Motor neuron (in vitro differentiated cells): Measurements from ENCODE around the gene SPATA12. TPM values are rescaled to one million over a fixed set of nuclear protein-coding genes. Genes with fewer than 3 reads are reported as not detected.

ENCODE experiments used
- ATAC-seq, 8 experiments: fragments of 200-7000 bp; cut with Tn5 transposase; replicated peaks in 6 of 8; 2 replicates each; pipeline ENCODE4 v1.8.0; 2021; ENCODE audit warnings: mild to moderate bottlenecking in 8 of 8, moderate library complexity in 8 of 8
- H3K27ac ChIP-seq, 2 donors: fragments of 250-450 bp; sonication (Bioruptor Pico); 2 replicates each; pipeline ENCODE4 v1.9.0; 2021; ENCODE audit warnings: antibody characterized with exemption in 2 of 2, mild to moderate bottlenecking in 2 of 2, moderate library complexity in 1 of 2
- H3K4me1 ChIP-seq, 2 donors: fragments of 250-450 bp; sonication (Bioruptor Pico); replicated peaks in 1 of 2; 2 replicates each; pipeline ENCODE4 v1.6.1; 2021; ENCODE audit warnings: antibody characterized with exemption in 2 of 2, mild to moderate bottlenecking in 2 of 2, moderate library complexity in 1 of 2
- H3K4me3 ChIP-seq, 5 donors: fragments of 250-450 bp; sonication (Bioruptor Pico); 2 replicates each; pipeline ENCODE4 v1.9.0; 2021; ENCODE audit warnings: antibody characterized with exemption in 5 of 5, mild to moderate bottlenecking in 5 of 5, moderate library complexity in 4 of 5
- WGBS, 10 experiments: fragments of 450-650 bp; shearing (Covaris generic); methylation state at CpG; one replicate each; pipeline ENCODE4 v1.0.0; 2022; 5-methylcytosine and 5-hydroxymethylcytosine counted together
- in situ Hi-C, 9 experiments: fragments of 400-800 bp; cut with MboI; loops; one replicate each; pipeline ENCODE4 v1.15.0; 2021; ENCODE audit warnings: low sequenced_read_pairs in 9 of 9, low pct_unique_long_range_greater_than_20kb in 2 of 9; ENCODE audit not compliant: unreplicated experiment in 9 of 9
- total RNA-seq, 8 experiments: library from RNA; unstranded; fragments of 300-600 nt; gene quantifications; 2 replicates each; pipeline versions ENCODE4 v1.2.3 to v1.2.4, GENCODE V29; 2022

SPATA12 gene
- total RNA-seq, 8 experiments from 2014 or later: 0.11 to 1.6 (median 0.53) TPM

DNA sequence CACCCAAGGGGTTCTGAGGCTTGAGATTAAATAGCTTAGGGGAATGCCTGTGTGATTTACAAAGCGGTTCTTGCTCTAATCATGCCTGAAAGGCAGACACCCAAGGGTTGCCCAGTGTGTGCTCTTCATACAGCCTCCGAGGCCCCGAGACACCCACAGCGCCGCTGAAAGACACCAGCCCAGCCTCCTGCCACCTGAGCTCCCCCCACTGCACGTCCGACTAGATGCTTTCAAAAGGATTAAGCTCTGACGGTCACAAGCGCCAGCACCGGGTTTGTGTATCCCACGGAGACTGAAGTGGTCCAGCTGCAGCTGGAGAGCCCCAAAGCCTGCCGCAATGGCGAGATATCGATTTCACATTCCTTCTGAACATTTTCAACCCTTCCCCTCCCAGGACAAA is 50.3 kb downstream of the SPATA12 start:
- Histone ChIP-seq H3K27ac (peak overlapping the region in 1 of 2 donors; percentile 22), H3K4me1 (no peaks in the 10 kb centered on the region), H3K4me3 (no peak overlapping the region)
- 67 to 100% (median 78%) methylated on average over 2 to 13 of the region's 14 CpGs; no CpG with 5 or more reads in 5 of the 10 experiments for WGBS, 10 experiments
- ATAC-seq: peak in 4 of 8 experiments; percentile 41 to 52 (median 46)
- in situ Hi-C loops: no loop called here

DNA sequence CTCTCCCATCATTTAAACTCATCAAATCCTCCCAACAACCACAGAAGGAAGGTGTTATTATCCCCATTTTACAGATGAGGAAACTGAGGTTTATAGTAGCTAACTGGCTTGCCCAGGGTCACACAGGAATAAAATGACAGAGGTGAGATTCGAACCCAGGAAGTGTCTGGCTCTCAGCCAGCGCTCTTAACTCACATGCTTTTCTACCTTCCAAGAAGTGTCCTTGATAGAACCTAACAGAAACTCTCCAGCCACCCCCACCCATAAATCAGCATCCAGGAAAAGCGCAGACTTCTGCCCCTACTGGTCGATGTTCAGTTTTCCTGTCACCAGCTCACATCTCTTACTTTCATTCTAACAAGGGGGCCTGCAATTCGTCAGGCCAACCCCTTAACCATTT is 51.7 kb downstream of the SPATA12 start:
- H3K27ac ChIP-seq: no peak overlapping the region
- peak in 1 of 8 experiments; percentile 26 for ATAC-seq
- WGBS, 10 experiments: 60 to 93% (median 83%) methylated on average over 1 to 5 of the region's 5 CpGs; no CpG with 5 or more reads in 3 of the 10 experiments

DNA sequence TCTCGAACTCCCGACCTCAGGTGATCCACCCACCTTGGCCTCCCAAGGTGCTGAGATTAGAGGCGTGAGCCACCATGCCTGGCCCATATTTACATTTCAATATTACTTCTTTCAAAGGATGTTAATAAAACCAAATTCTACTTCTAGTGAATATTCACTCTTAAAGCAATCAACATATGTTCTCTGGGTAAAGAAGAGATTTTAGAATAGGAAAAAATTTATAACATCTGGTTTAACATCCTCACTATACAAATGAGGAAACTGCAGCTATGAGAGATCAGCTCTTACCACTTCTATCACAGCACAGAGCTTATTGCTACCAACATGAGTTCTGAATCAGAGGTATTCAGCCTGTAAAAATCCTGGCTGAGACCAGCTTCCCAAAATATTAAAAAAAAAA is 56.0 kb downstream of the SPATA12 start:
- in situ Hi-C loops: no loop called here
- Histone ChIP-seq H3K4me1 (no peaks in the 10 kb centered on the region), H3K4me3 (no peak overlapping the region), H3K27ac (no peak overlapping the region)
- 0% methylated on average over 1 of the region's 3 CpGs; no CpG with 5 or more reads in 9 of the 10 experiments for WGBS, 10 experiments
- ATAC-seq: peak in 3 of 8 experiments; percentile 45 to 71 (median 51)

More for the DNA sequence above, 51.7 kb downstream of the SPATA12 start:
- no peaks in the 10 kb centered on the region for H3K4me1 ChIP-seq
- H3K4me3 ChIP-seq: no peak overlapping the region
- in situ Hi-C loops: no loop called here

DNA sequence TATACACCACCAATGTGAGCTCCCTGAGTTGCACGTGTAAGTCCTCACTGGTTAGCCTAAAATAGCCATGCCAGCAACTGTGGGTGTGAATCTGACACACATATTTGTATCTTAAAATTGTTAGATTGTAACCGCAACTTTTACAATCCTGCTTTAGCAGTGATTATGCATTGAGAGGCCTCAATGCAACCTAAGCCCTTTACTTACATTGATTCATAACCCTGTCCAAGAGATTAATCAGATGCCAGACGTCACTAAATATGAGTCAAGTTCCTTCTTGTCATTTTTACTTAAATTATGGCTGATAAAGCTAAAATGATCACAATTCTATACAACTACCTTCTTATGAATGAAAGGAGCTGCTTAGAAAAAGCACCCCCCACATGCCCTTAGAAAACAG is 57.8 kb downstream of the SPATA12 start:
- 0 to 100% (median 37%) methylated on average over 1 to 3 of the region's 3 CpGs; no CpG with 5 or more reads in 2 of the 10 experiments for WGBS, 10 experiments
- no peak for ATAC-seq
- in situ Hi-C loops: no loop called here

DNA sequence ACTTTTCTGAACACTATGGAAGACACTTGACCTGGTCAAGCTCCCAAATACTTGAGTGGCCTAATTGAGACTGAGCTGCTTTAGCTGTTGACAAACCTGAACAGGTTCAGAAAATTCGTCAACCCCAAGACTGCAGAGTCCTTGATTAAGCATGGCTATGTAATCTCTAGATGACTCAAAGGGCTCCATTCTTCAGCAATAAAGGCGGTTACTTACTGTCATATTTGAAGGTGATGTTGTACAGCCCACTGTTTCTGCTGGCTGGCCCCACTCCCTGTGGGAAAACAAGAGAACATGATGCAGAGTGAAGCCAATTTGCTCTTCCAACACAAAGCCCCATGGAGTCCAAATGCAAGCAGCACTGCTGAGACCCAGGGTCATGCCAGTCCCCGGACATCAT is 59.6 kb downstream of the SPATA12 start:
- Histone ChIP-seq H3K4me3 (no peak overlapping the region), H3K27ac (no peak overlapping the region), H3K4me1 (no peaks in the 10 kb centered on the region)
- WGBS, 10 experiments: 83 to 100% (median 94%) methylated on average over 1 to 3 of the region's 3 CpGs; no CpG with 5 or more reads in 4 of the 10 experiments
- in situ Hi-C loops: loop anchor here in 1 of 9 experiments (5.0 kb wide), 1 partner anchor 37 kb away; no protein-coding TSS in a partner anchor
- ATAC-seq: no peak

More for the DNA sequence above, 57.8 kb downstream of the SPATA12 start:
- H3K27ac ChIP-seq: no peak overlapping the region
- H3K4me1 ChIP-seq: no peaks in the 10 kb centered on the region
- H3K4me3 ChIP-seq: no peak overlapping the region

DNA sequence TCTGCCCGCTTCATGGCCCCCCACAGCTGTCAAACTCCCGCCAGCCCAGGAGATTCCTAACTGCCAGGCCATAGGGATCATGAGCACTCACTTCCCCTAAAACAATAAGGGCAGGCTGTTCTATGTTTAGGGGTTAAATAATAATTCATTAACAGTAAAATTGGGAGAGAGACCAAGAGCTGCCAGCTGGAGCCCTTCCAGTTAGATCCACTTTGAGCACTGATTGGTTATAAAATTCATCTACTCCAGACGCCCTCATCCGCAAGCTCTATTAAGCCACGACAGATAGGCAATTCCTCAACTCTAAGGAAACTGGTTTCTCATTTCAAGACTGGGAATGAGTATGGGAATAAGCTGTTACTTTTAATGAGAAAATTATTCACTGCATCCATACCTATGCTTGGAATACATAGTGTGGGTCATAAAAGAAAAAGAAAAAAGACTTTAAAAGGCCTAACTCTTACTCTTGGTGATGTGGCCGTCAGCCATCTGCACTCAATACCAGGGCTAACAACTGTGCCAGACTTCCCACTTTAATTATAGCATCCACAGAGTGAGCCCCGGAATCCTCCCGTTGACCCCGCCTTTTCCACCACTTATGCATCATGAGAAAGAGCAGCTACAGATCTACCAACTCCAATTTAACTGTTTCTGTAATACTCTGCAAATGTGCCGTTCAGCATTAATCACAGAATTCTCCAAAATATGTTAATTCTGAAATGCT is 60.1 kb downstream of the SPATA12 start:
- Histone ChIP-seq H3K4me1 (peaks cover 0 to 3% of the 10 kb centered on the region in 2 donors), H3K4me3 (no peak overlapping the region), H3K27ac (no peak overlapping the region)
- 41 to 95% (median 77%) methylated on average over 5 to 10 of the region's 10 CpGs; no CpG with 5 or more reads in 2 of the 10 experiments for WGBS, 10 experiments
- no peak for ATAC-seq
- in situ Hi-C loops: loop anchor here in 1 of 9 experiments (5.0 kb wide), 1 partner anchor 37 kb away; no protein-coding TSS in a partner anchor

Other genes starting within 250 kb of the SPATA12 start
- gene IL17RD, start 104.7 kb downstream of the SPATA12 start, total RNA-seq: 10 to 100 TPM in 4 of 8 experiments, 1 to 10 TPM in 4; 6.7 to 13.7 (median 9.8) TPM
- gene HESX1, start 139.3 kb downstream of the SPATA12 start, total RNA-seq: 1 to 10 TPM; 1.2 to 3.1 (median 2.3) TPM
- gene APPL1, start 167.1 kb downstream of the SPATA12 start, total RNA-seq: 10 to 100 TPM; 22.2 to 47.0 (median 27.5) TPM
- 1 to 10 TPM in 4 of 8 experiments, under 1 TPM in 4; 0.42 to 2.4 (median 1.1) TPM for gene ASB14, start 232.0 kb downstream of the SPATA12 start, total RNA-seq